Common myeloid progenitor, CD34-positive (primary cell): Measurements from ENCODE around the gene CDK14.
"Not testable (repeated sequence)": the region's sequence is repeated elsewhere in the genome, so short reads cannot be mapped to it uniquely, and the experiment has no call there.

ENCODE experiments used
- CTCF ChIA-PET: fragments of 350-600 bp; sonication (Branson Sonifier 250); formaldehyde crosslinking; loops from one replicate; lab custom pipeline; 2021; ENCODE audit warnings: antibody characterized with exemption; lab: Charles Lee
- POLR2A ChIA-PET: fragments of 350-600 bp; sonication (Branson Sonifier 250); formaldehyde crosslinking; loops from one replicate; lab custom pipeline; 2021; ENCODE audit warnings: antibody characterized with exemption; lab: Charles Lee
- DNase-seq, 3 donors: peaks; one replicate each; pipeline versions ENCODE4 v3.0.0 to v3.0.0-alpha.2; 2013
- H3K27ac ChIP-seq, 2 experiments: 1 replicate in 1 of 2; 2 replicates in 1 of 2; pipeline ENCODE4 v1.7.0; 2013; ENCODE audit warnings: inconsistent platforms in 2 of 2, low read length in 2 of 2, mild to moderate bottlenecking in 2 of 2, low read depth in 1 of 2, moderate library complexity in 1 of 2; ENCODE audit not compliant: severe bottlenecking in 2 of 2, insufficient read depth in 1 of 2, poor library complexity in 1 of 2
- H3K27me3 ChIP-seq, 5 experiments: replicated peaks in 2 of 5; 1 replicate in 3 of 5; 2 replicates in 2 of 5; pipeline versions ENCODE4 v1.6.1 to v1.7.0; 2013; ENCODE audit warnings: low read length in 4 of 5, mild to moderate bottlenecking in 2 of 5, moderate library complexity in 2 of 5, inconsistent platforms in 1 of 5; ENCODE audit not compliant: insufficient read depth in 5 of 5, control insufficient read depth in 4 of 5
- H3K36me3 ChIP-seq, 4 experiments: 1 replicate in 2 of 4; 2 replicates in 2 of 4; pipeline versions ENCODE4 v1.6.1 to v1.7.0; 2013; ENCODE audit warnings: low read length in 3 of 4, control low read depth in 1 of 4, mild to moderate bottlenecking in 1 of 4; ENCODE audit not compliant: control insufficient read depth in 4 of 4, insufficient read depth in 4 of 4
- H3K4me1 ChIP-seq, 4 experiments: 1 replicate in 3 of 4; 2 replicates in 1 of 4; pipeline versions ENCODE4 v1.6.1 to v1.7.1; 2013; ENCODE audit warnings: low read length in 3 of 4, mild to moderate bottlenecking in 3 of 4, control low read depth in 1 of 4, inconsistent platforms in 1 of 4, moderate library complexity in 1 of 4; ENCODE audit not compliant: control insufficient read depth in 4 of 4, insufficient read depth in 4 of 4; ENCODE audit errors: control extremely low read depth in 1 of 4
- H3K4me3 ChIP-seq, 7 experiments: 1 replicate in 4 of 7; 2 replicates in 3 of 7; pipeline versions ENCODE4 v1.5.1 to v1.7.0; 2013; ENCODE audit warnings: mild to moderate bottlenecking in 7 of 7, low read length in 6 of 7, moderate library complexity in 6 of 7, inconsistent platforms in 2 of 7, low read depth in 2 of 7, control low read depth in 1 of 7; ENCODE audit not compliant: insufficient read depth in 4 of 7, control insufficient read depth in 1 of 7; ENCODE audit errors: extremely low read depth in 1 of 7
- H3K9me3 ChIP-seq, 5 experiments: 1 replicate in 4 of 5; 2 replicates in 1 of 5; pipeline versions ENCODE4 v1.6.1 to v1.7.1; 2013; ENCODE audit warnings: low read length in 4 of 5, mild to moderate bottlenecking in 2 of 5, inconsistent platforms in 1 of 5, low read depth in 1 of 5, moderate library complexity in 1 of 5; ENCODE audit not compliant: control insufficient read depth in 4 of 5, insufficient read depth in 2 of 5; ENCODE audit errors: control extremely low read depth in 1 of 5
- WGBS: methylation state at CpG from one replicate; pipeline ENCODE4 v1.1.5; 2013; ENCODE audit not compliant: insufficient coverage; 5-methylcytosine and 5-hydroxymethylcytosine counted together

Gene CDK14

GRCh38 chr7:90624225-90624911 lies 28.2 kb downstream of the CDK14 start:
- no peaks in the 10 kb centered on the region for H3K27me3 ChIP-seq
- ChIA-PET POLR2A (no interaction called here), CTCF (interaction anchor here (0.6 to 2.4 kb wide), 7 partner anchors 11 to 73 kb away, joined by 3 to 8 read pairs (median 4); partner anchors contain the start of gene CDK14)
- no peaks in the 10 kb centered on the region for H3K36me3 ChIP-seq
- H3K27ac ChIP-seq = no peak overlapping the region
- no peak overlapping the region for H3K4me3 ChIP-seq
- WGBS = 100% methylated on average over 2 of the region's 5 CpGs
- no peaks in the 10 kb centered on the region for H3K4me1 ChIP-seq
- no peaks in the 10 kb centered on the region for H3K9me3 ChIP-seq
- DNase-seq = no peak

DNA sequence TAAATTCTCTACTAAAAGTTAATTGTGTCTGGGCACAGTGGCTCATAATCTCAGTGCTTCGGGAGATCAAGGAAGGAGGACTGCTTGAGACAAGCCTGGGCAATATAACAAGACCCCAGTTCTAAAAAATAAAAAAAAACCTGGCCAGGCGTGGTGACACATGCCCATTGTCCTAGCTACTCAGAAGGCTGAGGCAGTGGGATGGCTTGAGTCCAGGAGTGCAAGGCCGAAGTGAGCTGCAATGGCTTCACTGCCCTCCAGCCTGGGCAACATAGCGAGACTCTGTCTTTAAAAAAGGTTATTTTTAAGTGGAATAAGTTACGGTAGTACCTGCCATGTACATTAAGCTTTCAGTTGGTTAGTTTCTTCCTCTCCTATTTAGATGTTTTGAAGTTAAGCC lies 28.9 kb downstream of the CDK14 start:
- H3K27me3 ChIP-seq = no peaks in the 10 kb centered on the region
- no peak for DNase-seq
- H3K27ac ChIP-seq = no peak overlapping the region
- no peaks in the 10 kb centered on the region for H3K4me1 ChIP-seq
- POLR2A ChIA-PET = no interaction called here
- H3K9me3 ChIP-seq = no peaks in the 10 kb centered on the region
- no peak overlapping the region for H3K4me3 ChIP-seq
- H3K36me3 ChIP-seq = no peaks in the 10 kb centered on the region
- WGBS = 92% methylated on average over 2 of the region's 5 CpGs
- CTCF ChIA-PET = interaction anchor here (0.6 to 2.4 kb wide), 8 partner anchors 27 to 112 kb away, joined by 3 to 8 read pairs (median 4); partner anchors contain the start of gene CDK14

GRCh38 chr7:90625562-90625961 lies 29.4 kb downstream of the CDK14 start:
- no peaks in the 10 kb centered on the region for H3K9me3 ChIP-seq
- no peaks in the 10 kb centered on the region for H3K27me3 ChIP-seq
- H3K4me3 ChIP-seq = no peak overlapping the region

DNA sequence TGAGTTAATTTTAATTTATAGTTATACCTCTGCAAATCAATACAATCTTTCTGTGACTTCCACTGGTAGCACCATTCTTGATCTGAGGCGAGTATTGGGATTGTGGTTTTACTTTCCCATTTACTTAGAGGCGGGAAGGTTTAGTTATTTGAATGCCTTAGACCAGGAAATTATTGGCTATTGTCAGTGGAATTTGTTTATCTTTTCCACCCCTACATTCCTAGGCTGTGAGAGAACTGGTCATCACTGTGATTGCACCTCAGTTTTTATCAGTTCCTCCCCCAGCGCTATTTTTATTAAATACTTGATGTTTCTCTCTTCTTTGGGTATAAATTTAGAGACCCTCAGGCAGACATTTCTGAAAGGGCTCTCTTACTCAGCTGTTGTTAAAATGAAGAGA lies 29.9 kb downstream of the CDK14 start:
- H3K4me3 ChIP-seq = no peak overlapping the region
- no CpG with 5 or more reads among the region's 3 CpGs for WGBS
- H3K27ac ChIP-seq = no peak overlapping the region
- CTCF ChIA-PET = interaction anchor here (0.7 to 2.4 kb wide), 8 partner anchors 18 to 74 kb away, joined by 3 to 8 read pairs (median 4); partner anchors contain the start of gene CDK14
- no peaks in the 10 kb centered on the region for H3K9me3 ChIP-seq
- H3K27me3 ChIP-seq = no peaks in the 10 kb centered on the region
- no peak for DNase-seq
- POLR2A ChIA-PET = no interaction called here
- no peaks in the 10 kb centered on the region for H3K36me3 ChIP-seq
- H3K4me1 ChIP-seq = no peaks in the 10 kb centered on the region

More at GRCh38 chr7:90625562-90625961, 29.4 kb downstream of the CDK14 start:
- POLR2A ChIA-PET = no interaction called here
- no peak overlapping the region for H3K27ac ChIP-seq
- H3K36me3 ChIP-seq = no peaks in the 10 kb centered on the region
- 80% methylated on average over 1 of the region's 3 CpGs for whole genome bisulfite sequencing
- no peaks in the 10 kb centered on the region for H3K4me1 ChIP-seq
- DNase-seq = no peak
- CTCF ChIA-PET = interaction anchor here (0.7 to 2.4 kb wide), 9 partner anchors 18 to 113 kb away, joined by 3 to 8 read pairs (median 4); partner anchors contain the start of gene CDK14

- ChIA-PET POLR2A (interaction anchor here (0.6 to 0.8 kb wide), 2 partner anchors 34 to 86 kb away, joined by 4 read pairs; no protein-coding TSS in a partner anchor), CTCF (interaction anchor here (0.6 to 3.0 kb wide), 20 partner anchors 9 to 174 kb away, joined by 3 to 25 read pairs (median 5); no protein-coding TSS in a partner anchor)
- Histone ChIP-seq H3K36me3 (no peaks in the 10 kb centered on the region), H3K4me3 (no peak overlapping the region), H3K27ac (no peak overlapping the region), H3K27me3 (no peaks in the 10 kb centered on the region), H3K4me1 (no peaks in the 10 kb centered on the region), H3K9me3 (no peaks in the 10 kb centered on the region)
- WGBS = 95% methylated on average over 6 of the region's 6 CpGs
- DNase-seq = peak; percentile 72 to 83 (median 79)
Observed at GRCh38 chr7:90629297-90629918, 33.3 kb downstream of the CDK14 start.

DNA sequence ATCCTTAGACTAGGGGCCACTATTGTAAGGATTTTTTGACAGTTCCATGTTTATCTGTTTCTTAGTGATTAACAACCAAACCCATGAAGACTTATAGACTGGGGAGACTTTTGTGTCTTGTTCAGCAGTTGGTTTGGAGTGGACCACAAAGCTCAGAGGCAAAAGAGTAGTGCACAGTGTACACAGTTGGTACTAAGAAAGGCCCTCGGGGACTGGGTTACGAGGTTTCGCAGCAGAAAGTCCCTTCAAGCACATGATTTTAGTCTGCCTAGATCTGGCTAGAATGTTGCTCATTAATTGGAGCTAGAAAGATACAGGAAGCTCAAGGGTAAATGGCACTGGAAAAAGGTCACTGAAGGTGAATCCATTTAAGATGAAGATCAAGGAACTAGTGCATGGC lies 35.4 kb downstream of the CDK14 start:
- DNase-seq = no peak
- ChIA-PET POLR2A (no interaction called here), CTCF (interaction anchor here (0.6 to 1.0 kb wide), 3 partner anchors 10 to 79 kb away, joined by 3 read pairs; no protein-coding TSS in a partner anchor)

GRCh38 chr7:90639683-90640082 lies 43.6 kb downstream of the CDK14 start:
- H3K4me3 ChIP-seq, DNase-seq, H3K4me1 ChIP-seq, POLR2A ChIA-PET, H3K27me3 ChIP-seq, H3K36me3 ChIP-seq, CTCF ChIA-PET, H3K27ac ChIP-seq: not testable (repeated sequence)
- WGBS = 93% methylated on average over 11 of the region's 17 CpGs
- peaks cover 0 to 14% (median 5%) of the 10 kb centered on the region in 5 experiments for H3K9me3 ChIP-seq

More for the DNA sequence above, 35.4 kb downstream of the CDK14 start:
- Histone ChIP-seq H3K36me3 (no peaks in the 10 kb centered on the region), H3K27ac (no peak overlapping the region), H3K4me1 (no peaks in the 10 kb centered on the region), H3K4me3 (no peak overlapping the region), H3K27me3 (no peaks in the 10 kb centered on the region), H3K9me3 (no peaks in the 10 kb centered on the region)
- 93% methylated on average over 3 of the region's 3 CpGs for WGBS
